ENCODE measurements around the gene ZBTB17.

DNA sequence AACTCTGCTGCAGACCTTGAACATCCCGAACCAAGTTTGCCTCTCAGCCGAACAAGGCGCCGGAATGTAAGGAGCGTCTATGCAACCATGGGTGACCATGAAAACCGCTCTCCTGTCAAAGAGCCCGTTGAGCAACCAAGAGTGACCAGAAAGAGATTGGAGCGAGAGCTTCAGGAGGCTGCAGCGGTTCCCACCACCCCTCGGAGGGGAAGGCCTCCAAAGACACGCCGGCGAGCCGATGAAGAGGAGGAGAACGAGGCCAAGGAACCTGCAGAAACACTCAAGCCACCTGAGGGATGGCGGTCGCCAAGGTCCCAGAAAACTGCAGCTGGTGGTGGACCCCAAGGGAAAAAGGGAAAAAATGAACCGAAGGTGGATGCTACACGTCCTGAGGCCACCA, 44.0 kb downstream of the ZBTB17 start:
- TF ChIP-seq, protein P1, sequence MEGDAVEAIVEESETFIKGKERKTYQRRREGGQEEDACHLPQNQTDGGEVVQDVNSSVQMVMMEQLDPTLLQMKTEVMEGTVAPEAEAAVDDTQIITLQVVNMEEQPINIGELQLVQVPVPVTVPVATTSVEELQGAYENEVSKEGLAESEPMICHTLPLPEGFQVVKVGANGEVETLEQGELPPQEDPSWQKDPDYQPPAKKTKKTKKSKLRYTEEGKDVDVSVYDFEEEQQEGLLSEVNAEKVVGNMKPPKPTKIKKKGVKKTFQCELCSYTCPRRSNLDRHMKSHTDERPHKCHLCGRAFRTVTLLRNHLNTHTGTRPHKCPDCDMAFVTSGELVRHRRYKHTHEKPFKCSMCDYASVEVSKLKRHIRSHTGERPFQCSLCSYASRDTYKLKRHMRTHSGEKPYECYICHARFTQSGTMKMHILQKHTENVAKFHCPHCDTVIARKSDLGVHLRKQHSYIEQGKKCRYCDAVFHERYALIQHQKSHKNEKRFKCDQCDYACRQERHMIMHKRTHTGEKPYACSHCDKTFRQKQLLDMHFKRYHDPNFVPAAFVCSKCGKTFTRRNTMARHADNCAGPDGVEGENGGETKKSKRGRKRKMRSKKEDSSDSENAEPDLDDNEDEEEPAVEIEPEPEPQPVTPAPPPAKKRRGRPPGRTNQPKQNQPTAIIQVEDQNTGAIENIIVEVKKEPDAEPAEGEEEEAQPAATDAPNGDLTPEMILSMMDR (conservative IDR thresholded peaks at IDR 0.05), result no peak
- no peak for TF ChIP-seq ZFX (IDR thresholded peaks at IDR 0.05)

Data from C4-2B (cell line).